ENCODE measurements around the gene TIMP3.

The TIMP3 gene

GRCh38 chr22:32780726-32781310, 20.7 kb upstream of the TIMP3 start:
- TF ChIP-seq, protein P1, sequence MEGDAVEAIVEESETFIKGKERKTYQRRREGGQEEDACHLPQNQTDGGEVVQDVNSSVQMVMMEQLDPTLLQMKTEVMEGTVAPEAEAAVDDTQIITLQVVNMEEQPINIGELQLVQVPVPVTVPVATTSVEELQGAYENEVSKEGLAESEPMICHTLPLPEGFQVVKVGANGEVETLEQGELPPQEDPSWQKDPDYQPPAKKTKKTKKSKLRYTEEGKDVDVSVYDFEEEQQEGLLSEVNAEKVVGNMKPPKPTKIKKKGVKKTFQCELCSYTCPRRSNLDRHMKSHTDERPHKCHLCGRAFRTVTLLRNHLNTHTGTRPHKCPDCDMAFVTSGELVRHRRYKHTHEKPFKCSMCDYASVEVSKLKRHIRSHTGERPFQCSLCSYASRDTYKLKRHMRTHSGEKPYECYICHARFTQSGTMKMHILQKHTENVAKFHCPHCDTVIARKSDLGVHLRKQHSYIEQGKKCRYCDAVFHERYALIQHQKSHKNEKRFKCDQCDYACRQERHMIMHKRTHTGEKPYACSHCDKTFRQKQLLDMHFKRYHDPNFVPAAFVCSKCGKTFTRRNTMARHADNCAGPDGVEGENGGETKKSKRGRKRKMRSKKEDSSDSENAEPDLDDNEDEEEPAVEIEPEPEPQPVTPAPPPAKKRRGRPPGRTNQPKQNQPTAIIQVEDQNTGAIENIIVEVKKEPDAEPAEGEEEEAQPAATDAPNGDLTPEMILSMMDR (IDR thresholded peaks at IDR 0.05; ENCODE audit: low read depth, low read length): no peak
- TF ChIP-seq POLR2A (IDR thresholded peaks at IDR 0.05; ENCODE audit: extremely low read depth, insufficient read length) (no peak), MYC (IDR thresholded peaks at IDR 0.05; ENCODE audit: low read depth, low read length) (no peak)
- TF ChIP-seq, protein P2, sequence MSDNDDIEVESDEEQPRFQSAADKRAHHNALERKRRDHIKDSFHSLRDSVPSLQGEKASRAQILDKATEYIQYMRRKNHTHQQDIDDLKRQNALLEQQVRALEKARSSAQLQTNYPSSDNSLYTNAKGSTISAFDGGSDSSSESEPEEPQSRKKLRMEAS (IDR thresholded peaks at IDR 0.05; ENCODE audit: low read depth, low read length): no peak
- DNase-seq (ENCODE audit: low read depth): no peak
- H3K4me3 ChIP-seq (ENCODE audit: low read depth, low read length): no peak overlapping the region

DNA sequence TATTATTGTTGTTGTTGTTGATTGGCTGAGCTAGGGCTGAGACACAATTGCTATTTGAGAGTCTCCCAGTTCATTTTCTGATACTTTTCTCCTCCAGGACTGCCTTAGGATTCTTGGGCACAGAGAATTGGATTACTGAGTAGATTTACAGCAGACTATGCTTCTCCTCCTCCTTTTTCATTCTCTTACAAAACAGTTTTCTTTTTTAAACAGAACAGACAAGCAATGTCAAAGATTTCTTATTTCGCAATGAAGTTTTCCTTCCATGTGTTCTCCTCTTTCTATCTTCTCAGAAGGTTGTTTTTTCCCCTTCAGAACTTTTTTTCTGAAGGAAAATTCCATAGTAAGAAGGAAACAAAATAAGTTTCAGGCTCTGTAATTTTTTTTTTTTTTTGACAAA, 19.8 kb upstream of the TIMP3 start:
- no peak overlapping the region for H3K4me3 ChIP-seq (ENCODE audit: low read depth, low read length)
- TF ChIP-seq, protein P1 (IDR thresholded peaks at IDR 0.05; ENCODE audit: low read depth, low read length): no peak
- no peak for TF ChIP-seq MYC (IDR thresholded peaks at IDR 0.05; ENCODE audit: low read depth, low read length)
- TF ChIP-seq, protein P2 (IDR thresholded peaks at IDR 0.05; ENCODE audit: low read depth, low read length): no peak
- no peak for TF ChIP-seq POLR2A (IDR thresholded peaks at IDR 0.05; ENCODE audit: extremely low read depth, insufficient read length)
- no peak for DNase-seq (ENCODE audit: low read depth)

DNA sequence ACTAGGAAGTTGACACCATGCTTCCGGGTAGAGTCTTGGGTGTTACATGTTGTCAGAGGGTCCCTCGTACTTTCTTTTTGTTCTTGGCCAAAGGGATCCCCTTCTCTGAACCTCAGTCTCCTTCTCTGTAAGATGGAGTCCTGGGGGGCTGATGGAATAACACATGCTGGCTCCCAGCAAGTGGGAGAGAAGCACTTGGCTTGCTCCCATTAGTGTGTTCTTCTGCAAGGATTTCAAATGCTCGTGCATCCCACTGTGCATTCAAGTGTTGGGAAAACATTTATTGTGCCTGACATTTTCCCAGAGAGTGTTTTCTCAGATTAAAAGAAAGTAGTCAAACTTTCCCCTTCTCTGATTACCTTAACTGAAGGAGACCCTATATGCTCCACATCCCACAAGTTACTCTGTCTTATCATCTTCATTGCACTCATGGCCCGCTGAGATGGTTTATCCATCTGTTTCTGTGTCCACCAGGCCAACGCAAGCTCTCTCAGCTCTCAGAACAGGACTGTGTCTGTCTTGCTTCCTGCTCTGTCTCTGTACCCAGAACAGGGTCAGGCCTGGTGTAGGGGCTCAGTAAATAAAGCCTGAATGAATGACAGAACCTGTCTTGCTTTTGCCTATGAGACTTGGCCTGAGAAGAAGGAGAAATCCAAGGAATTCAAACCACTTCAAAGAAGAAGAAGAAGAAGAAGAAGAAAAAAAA, 16.0 kb upstream of the TIMP3 start:
- TF ChIP-seq, protein P1 (IDR thresholded peaks at IDR 0.05; ENCODE audit: low read depth, low read length): no peak
- TF ChIP-seq, protein P2 (IDR thresholded peaks at IDR 0.05; ENCODE audit: low read depth, low read length): no peak
- TF ChIP-seq POLR2A (IDR thresholded peaks at IDR 0.05; ENCODE audit: extremely low read depth, insufficient read length) (no peak), MYC (IDR thresholded peaks at IDR 0.05; ENCODE audit: low read depth, low read length) (no peak)
- H3K4me3 ChIP-seq (ENCODE audit: low read depth, low read length): no peak overlapping the region
- DNase-seq (ENCODE audit: low read depth): no peak

DNA sequence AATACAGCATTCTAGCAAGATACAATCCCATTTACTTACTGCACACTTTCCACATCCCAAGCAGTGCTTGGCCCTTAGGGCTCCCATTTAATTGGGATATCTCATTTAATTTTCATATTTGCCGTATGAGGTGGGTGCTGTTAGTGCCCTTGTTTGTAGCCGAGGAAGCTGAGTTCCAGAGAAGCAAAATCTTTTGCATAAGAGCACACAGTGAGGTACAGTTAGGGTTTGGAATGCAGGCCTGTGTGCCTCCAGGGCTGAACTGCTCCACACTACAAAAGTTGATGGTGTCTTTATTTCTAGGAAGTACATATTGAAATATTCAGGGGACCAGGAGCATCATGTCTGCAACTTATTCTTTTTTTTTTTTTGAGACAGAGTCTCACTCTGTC, 15.5 kb upstream of the TIMP3 start:
- no peak for DNase-seq (ENCODE audit: low read depth)
- no peak overlapping the region for H3K4me3 ChIP-seq (ENCODE audit: low read depth, low read length)
- TF ChIP-seq, protein P2 (IDR thresholded peaks at IDR 0.05; ENCODE audit: low read depth, low read length): no peak
- no peak for TF ChIP-seq MYC (IDR thresholded peaks at IDR 0.05; ENCODE audit: low read depth, low read length)

GRCh38 chr22:32788904-32789624, 12.4 kb upstream of the TIMP3 start:
- H3K4me3 ChIP-seq (ENCODE audit: low read depth, low read length): no peak overlapping the region
- TF ChIP-seq POLR2A (IDR thresholded peaks at IDR 0.05; ENCODE audit: extremely low read depth, insufficient read length): no peak
- TF ChIP-seq, protein P2 (IDR thresholded peaks at IDR 0.05; ENCODE audit: low read depth, low read length): no peak
- no peak for TF ChIP-seq MYC (IDR thresholded peaks at IDR 0.05; ENCODE audit: low read depth, low read length)
- TF ChIP-seq, protein P1 (IDR thresholded peaks at IDR 0.05; ENCODE audit: low read depth, low read length): no peak
- DNase-seq (ENCODE audit: low read depth): no peak

Data from NB4 (cell line).